Sigmoid colon (tissue), 7 donors: ENCODE measurements around the gene TGFBR2. TPM values are rescaled to one million over a fixed set of nuclear protein-coding genes. Genes with fewer than 3 reads are reported as not detected.

Experiments
- DNase-seq: peaks from one replicate; pipeline ENCODE4 v3.0.0-alpha.2; 2019
- H3K27ac ChIP-seq, 4 donors: fragments of 200-600 bp; sonication (generic); one replicate each; pipeline ENCODE4 v1.5.1; 2016 to 2019; ENCODE audit warnings: mild to moderate bottlenecking in 1 of 4
- H3K27me3 ChIP-seq, 3 donors: fragments of 200-600 bp; sonication (generic); one replicate each; pipeline ENCODE4 v1.5.1; 2019; ENCODE audit warnings: mild to moderate bottlenecking in 1 of 3
- H3K36me3 ChIP-seq, 4 donors: fragments of 200-600 bp; sonication (generic); one replicate each; pipeline ENCODE4 v1.5.1; 2016 to 2019
- H3K4me1 ChIP-seq, 4 donors: fragments of 200-600 bp; sonication (generic); one replicate each; pipeline ENCODE4 v1.5.1; 2017 to 2019
- H3K4me3 ChIP-seq, 4 donors: fragments of 200-600 bp; sonication (generic); one replicate each; pipeline ENCODE4 v1.5.1; 2017 to 2019; ENCODE audit warnings: mild to moderate bottlenecking in 2 of 4, moderate library complexity in 1 of 4
- H3K9me3 ChIP-seq, 4 donors: fragments of 200-600 bp in 3 of 4; sonication (generic) in 3 of 4; one replicate each; pipeline versions ENCODE4 v1.5.1 to v1.6.1; 2013 to 2019
- EP300 ChIP-seq, 4 donors: sonication (generic); formaldehyde crosslinking; IDR thresholded peaks; one replicate each; pipeline ENCODE4 v1.6.1; 2017; ENCODE audit warnings: antibody characterized with exemption in 4 of 4
- POLR2A ChIP-seq, 2 donors: fragments of 450-650 bp; IDR thresholded peaks; one replicate each; pipeline ENCODE4 v1.6.1; 2016; ENCODE audit warnings: antibody characterized with exemption in 2 of 2, mild to moderate bottlenecking in 2 of 2, moderate library complexity in 2 of 2
- POLR2AphosphoS5 ChIP-seq, 4 donors: sonication (generic); formaldehyde crosslinking; IDR thresholded peaks; one replicate each; pipeline ENCODE4 v1.6.1; 2017; ENCODE audit warnings: antibody characterized with exemption in 4 of 4
- WGBS, 2 donors: extraction: QIAGEN DNeasy Blood & Tissue Kit; methylation state at CpG; one replicate each; pipeline ENCODE4 v1.1.7; 2013; 5-methylcytosine and 5-hydroxymethylcytosine counted together
- intact Hi-C: fragments of 100-400 bp; cut with DNase I; formaldehyde crosslinking; loops from one replicate; pipeline ENCODE4 v1.15.1; 2023
- polyA plus RNA-seq, 3 donors: library from polyadenylated mRNA; stranded (reverse); fragments of 200-250 nt; gene quantifications; one replicate each; pipeline ENCODE4 v1.2.3, GENCODE V29; 2013
- total RNA-seq, 4 donors: library from RNA; depleted of rRNA; stranded (reverse); fragments of >200 nt; gene quantifications; one replicate each; pipeline ENCODE4 v1.1.0, GENCODE V29; 2016
- TF ChIP-seq, protein P1 (sequence below), 4 experiments: fragments of 450-650 bp in 3 of 4; fragments of 200-600 bp in 1 of 4; IDR thresholded peaks; one replicate each; pipeline ENCODE4 v1.5.1; 2016 to 2019; ENCODE audit warnings: antibody characterized with exemption in 4 of 4, mild to moderate bottlenecking in 3 of 4, moderate library complexity in 2 of 4
- donor health status: healthy with polysubstance abuse.
- donor health status: Bipolar disorder and iron deficiency.
- donor health status: healthy.

Gene TGFBR2
- total and polyA plus RNA-seq, 7 donors = 9.9 to 243 (median 215) TPM

DNA sequence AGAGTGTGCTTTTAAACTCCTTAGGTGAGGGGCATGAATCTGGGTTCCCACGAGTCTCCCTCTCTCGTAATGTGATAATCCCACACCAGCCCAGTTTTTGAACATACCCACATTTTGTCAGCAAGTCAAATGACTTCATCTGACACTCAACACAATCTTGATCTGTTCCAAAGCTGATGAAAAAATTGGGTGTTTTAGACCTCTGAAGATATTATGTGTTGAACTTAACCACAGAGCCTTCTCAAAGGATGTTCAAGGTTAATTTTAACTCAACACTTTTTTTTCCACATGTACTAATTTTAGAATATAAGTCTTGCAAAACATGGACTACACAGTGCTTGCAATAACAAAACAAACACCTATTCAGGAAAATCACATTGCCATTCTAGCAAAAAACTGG lies 123.1 kb downstream of the TGFBR2 start:
- H3K27me3 ChIP-seq = no peaks in the 10 kb centered on the region
- intact Hi-C loops = no loop called here
- no peaks in the 10 kb centered on the region for H3K9me3 ChIP-seq
- 59 to 94% methylated on average over 2 of the region's 2 CpGs for WGBS, 2 donors
- no peak overlapping the region for H3K4me3 ChIP-seq
- H3K27ac ChIP-seq = no peak overlapping the region
- DNase-seq = no peak
- H3K4me1 ChIP-seq = no peaks in the 10 kb centered on the region
- TF ChIP-seq EP300 (IDR thresholded peaks at IDR 0.05) = no peak
- TF ChIP-seq, protein P1, sequence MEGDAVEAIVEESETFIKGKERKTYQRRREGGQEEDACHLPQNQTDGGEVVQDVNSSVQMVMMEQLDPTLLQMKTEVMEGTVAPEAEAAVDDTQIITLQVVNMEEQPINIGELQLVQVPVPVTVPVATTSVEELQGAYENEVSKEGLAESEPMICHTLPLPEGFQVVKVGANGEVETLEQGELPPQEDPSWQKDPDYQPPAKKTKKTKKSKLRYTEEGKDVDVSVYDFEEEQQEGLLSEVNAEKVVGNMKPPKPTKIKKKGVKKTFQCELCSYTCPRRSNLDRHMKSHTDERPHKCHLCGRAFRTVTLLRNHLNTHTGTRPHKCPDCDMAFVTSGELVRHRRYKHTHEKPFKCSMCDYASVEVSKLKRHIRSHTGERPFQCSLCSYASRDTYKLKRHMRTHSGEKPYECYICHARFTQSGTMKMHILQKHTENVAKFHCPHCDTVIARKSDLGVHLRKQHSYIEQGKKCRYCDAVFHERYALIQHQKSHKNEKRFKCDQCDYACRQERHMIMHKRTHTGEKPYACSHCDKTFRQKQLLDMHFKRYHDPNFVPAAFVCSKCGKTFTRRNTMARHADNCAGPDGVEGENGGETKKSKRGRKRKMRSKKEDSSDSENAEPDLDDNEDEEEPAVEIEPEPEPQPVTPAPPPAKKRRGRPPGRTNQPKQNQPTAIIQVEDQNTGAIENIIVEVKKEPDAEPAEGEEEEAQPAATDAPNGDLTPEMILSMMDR (IDR thresholded peaks at IDR 0.05) = no peak
- no peak for TF ChIP-seq POLR2A (IDR thresholded peaks at IDR 0.05)
- no peak for TF ChIP-seq POLR2AphosphoS5 (IDR thresholded peaks at IDR 0.05)
- no peaks in the 10 kb centered on the region for H3K36me3 ChIP-seq

DNA sequence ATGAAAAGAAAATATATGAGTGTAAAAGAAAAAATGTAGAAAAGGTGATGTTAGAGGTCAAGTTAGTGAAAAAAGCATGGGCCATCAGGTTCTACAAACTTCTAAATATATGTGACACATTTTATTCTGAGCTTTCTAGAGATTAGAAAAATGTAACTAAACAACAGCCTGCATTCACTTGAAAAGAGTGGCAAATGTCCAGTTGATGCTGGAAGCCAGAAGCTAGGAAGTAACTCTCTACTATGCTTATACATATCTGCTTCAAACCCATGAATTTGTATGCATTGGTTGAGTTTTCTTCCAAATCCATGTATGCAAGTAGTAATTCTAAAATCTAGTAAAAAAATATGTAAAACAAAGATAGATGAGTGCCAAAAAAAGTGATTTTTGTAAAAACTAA lies 123.5 kb downstream of the TGFBR2 start:
- DNase-seq = no peak
- no peaks in the 10 kb centered on the region for H3K27me3 ChIP-seq
- no peak overlapping the region for H3K27ac ChIP-seq
- H3K9me3 ChIP-seq = no peaks in the 10 kb centered on the region
- H3K4me1 ChIP-seq = no peaks in the 10 kb centered on the region
- intact Hi-C loops = no loop called here
- TF ChIP-seq, protein P1 (IDR thresholded peaks at IDR 0.05) = no peak
- TF ChIP-seq POLR2A (IDR thresholded peaks at IDR 0.05) (no peak), POLR2AphosphoS5 (IDR thresholded peaks at IDR 0.05) (no peak), EP300 (IDR thresholded peaks at IDR 0.05) (no peak)
- H3K4me3 ChIP-seq = no peak overlapping the region
- H3K36me3 ChIP-seq = no peaks in the 10 kb centered on the region

DNA sequence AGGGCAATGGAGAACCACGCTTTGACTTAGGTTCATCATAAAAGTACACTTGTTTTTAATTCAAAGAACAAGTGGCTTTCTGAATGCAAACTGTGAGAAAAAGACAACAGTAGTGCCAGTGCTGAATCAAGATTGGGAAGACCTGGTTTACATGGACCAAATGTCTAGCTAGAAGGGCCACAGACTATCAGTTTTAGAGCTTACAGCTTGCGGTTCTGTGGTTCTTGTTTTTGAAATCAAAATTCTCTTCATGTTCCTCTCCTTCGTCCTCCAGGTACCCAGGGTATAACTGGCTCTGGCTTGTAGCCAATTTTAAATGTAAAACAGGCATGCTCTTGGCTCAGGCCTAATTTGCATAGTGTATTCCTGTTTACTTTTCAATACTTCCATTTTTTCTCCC lies 124.6 kb downstream of the TGFBR2 start:
- H3K9me3 ChIP-seq = no peaks in the 10 kb centered on the region
- TF ChIP-seq, protein P1 (IDR thresholded peaks at IDR 0.05) = no peak
- TF ChIP-seq EP300 (IDR thresholded peaks at IDR 0.05) (no peak), POLR2A (IDR thresholded peaks at IDR 0.05) (no peak), POLR2AphosphoS5 (IDR thresholded peaks at IDR 0.05) (no peak)
- no peak for DNase-seq
- no peaks in the 10 kb centered on the region for H3K27me3 ChIP-seq
- H3K36me3 ChIP-seq = no peaks in the 10 kb centered on the region
- H3K4me1 ChIP-seq = no peaks in the 10 kb centered on the region
- H3K4me3 ChIP-seq = no peak overlapping the region
- H3K27ac ChIP-seq = no peak overlapping the region
- 81 to 90% methylated on average over 3 of the region's 3 CpGs for WGBS, 2 donors
- intact Hi-C loops = no loop called here

DNA sequence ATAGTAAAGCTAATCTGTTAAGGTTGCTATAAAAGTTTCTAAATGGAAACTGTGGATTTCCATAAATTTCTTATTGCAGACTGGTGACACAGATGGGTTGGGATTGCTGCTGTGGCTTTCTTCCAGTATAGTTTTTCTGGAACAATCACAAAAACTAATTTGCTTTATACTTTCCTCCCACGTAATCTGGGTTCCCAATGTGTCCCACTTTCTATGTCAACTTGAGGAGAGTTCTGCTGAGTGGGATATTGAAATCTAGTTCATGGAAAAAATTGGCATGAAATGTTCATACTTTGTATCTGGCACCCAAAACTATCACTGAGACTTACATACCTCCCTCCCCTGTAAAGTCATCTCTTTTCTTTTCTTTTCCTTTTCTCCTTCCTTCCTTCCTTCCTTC lies 126.8 kb downstream of the TGFBR2 start:
- H3K27ac ChIP-seq = no peak overlapping the region
- intact Hi-C loops = no loop called here
- TF ChIP-seq, protein P1 (IDR thresholded peaks at IDR 0.05) = no peak
- TF ChIP-seq EP300 (IDR thresholded peaks at IDR 0.05) (no peak), POLR2A (IDR thresholded peaks at IDR 0.05) (no peak), POLR2AphosphoS5 (IDR thresholded peaks at IDR 0.05) (no peak)
- H3K4me1 ChIP-seq = no peaks in the 10 kb centered on the region
- H3K4me3 ChIP-seq = no peak overlapping the region
- no peaks in the 10 kb centered on the region for H3K27me3 ChIP-seq
- DNase-seq = no peak
- H3K36me3 ChIP-seq = no peaks in the 10 kb centered on the region
- WGBS, 2 donors = 86% methylated on average over 1 of the region's 1 CpG
- no peaks in the 10 kb centered on the region for H3K9me3 ChIP-seq

DNA sequence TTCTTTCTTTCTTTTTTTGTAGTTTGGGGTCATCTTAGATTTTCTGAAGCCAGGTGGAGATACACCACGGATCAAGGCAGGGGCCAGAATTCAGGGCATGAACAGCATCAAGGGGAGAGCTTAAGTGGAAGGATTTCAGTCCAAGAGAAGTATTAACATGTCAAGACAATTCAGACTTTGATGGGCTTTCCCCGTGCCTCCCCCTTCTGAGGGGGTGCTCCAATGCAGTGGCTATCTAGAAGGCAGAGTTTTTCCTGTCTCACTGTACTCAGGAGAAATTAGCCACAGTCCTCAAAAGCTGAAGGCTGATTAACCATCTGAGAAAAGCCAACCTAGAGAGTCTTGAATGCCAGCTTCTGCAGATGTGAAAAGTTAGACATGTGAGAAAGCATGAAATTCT lies 127.3 kb downstream of the TGFBR2 start:
- Histone ChIP-seq H3K36me3 (no peaks in the 10 kb centered on the region), H3K27me3 (no peaks in the 10 kb centered on the region), H3K27ac (no peak overlapping the region), H3K4me3 (no peak overlapping the region), H3K4me1 (no peaks in the 10 kb centered on the region), H3K9me3 (no peaks in the 10 kb centered on the region)
- no peak for DNase-seq
- 78 to 89% methylated on average over 2 of the region's 2 CpGs for WGBS, 2 donors
- TF ChIP-seq POLR2AphosphoS5 (IDR thresholded peaks at IDR 0.05) (no peak), POLR2A (IDR thresholded peaks at IDR 0.05) (no peak), EP300 (IDR thresholded peaks at IDR 0.05) (no peak)
- TF ChIP-seq, protein P1 (IDR thresholded peaks at IDR 0.05) = no peak
- intact Hi-C loops = no loop called here
